HG03103 (cell line): Measurements from ENCODE around the gene CAMSAP1.

ENCODE experiments used
- ATAC-seq: cut with Tn5 transposase; IDR thresholded peaks from one replicate; pipeline ENCODE4 v1.9.1; 2021; ENCODE audit warnings: low read depth; ENCODE audit not compliant: unreplicated experiment

The CAMSAP1 gene

GRCh38 chr9:135796784-135797485 lies 110.4 kb downstream of the CAMSAP1 start:
- ATAC-seq = no peak

GRCh38 chr9:135795391-135795790 lies 112.0 kb downstream of the CAMSAP1 start:
- no peak for ATAC-seq

- ATAC-seq = no peak
Measured at GRCh38 chr9:135794361-135794885, 112.9 kb downstream of the CAMSAP1 start.

GRCh38 chr9:135794057-135794335 lies 113.3 kb downstream of the CAMSAP1 start:
- no peak for ATAC-seq

- ATAC-seq = no peak
Measured at GRCh38 chr9:135793221-135794056, 113.9 kb downstream of the CAMSAP1 start.

GRCh38 chr9:135792268-135793128 lies 114.8 kb downstream of the CAMSAP1 start:
- ATAC-seq = no peak

GRCh38 chr9:135791431-135792267 lies 115.7 kb downstream of the CAMSAP1 start:
- ATAC-seq = no peak

- no peak for ATAC-seq
Measured at GRCh38 chr9:135790850-135791249, 116.5 kb downstream of the CAMSAP1 start.

- ATAC-seq = no peak
Measured at GRCh38 chr9:135790356-135790755, 117.0 kb downstream of the CAMSAP1 start.

- ATAC-seq = no peak
Measured at GRCh38 chr9:135789838-135790291, 117.5 kb downstream of the CAMSAP1 start.

- ATAC-seq = no peak
Measured at GRCh38 chr9:135788576-135789300, 118.6 kb downstream of the CAMSAP1 start.

- no peak for ATAC-seq
Measured at GRCh38 chr9:135787776-135788575, 119.4 kb downstream of the CAMSAP1 start.

GRCh38 chr9:135787317-135787716 lies 120.0 kb downstream of the CAMSAP1 start:
- no peak for ATAC-seq

GRCh38 chr9:135786146-135786690 lies 121.1 kb downstream of the CAMSAP1 start:
- ATAC-seq = no peak

- ATAC-seq = no peak
Measured at GRCh38 chr9:135785013-135785575, 122.3 kb downstream of the CAMSAP1 start.

- no peak for ATAC-seq
Measured at GRCh38 chr9:135783540-135784245, 123.7 kb downstream of the CAMSAP1 start.

- no peak for ATAC-seq
Measured at GRCh38 chr9:135782946-135783345, 124.4 kb downstream of the CAMSAP1 start.
